NCI-H2227 (cell line): ENCODE measurements around the gene GNAI3.
A peak's percentile ranks its signal among the peaks of the same experiment; 100 is the strongest.

Source experiments
- DNase-seq: peaks from one replicate; lab custom pipeline; 2025; ENCODE audit not compliant: unreplicated experiment; lab: John Stamatoyannopoulos, UW

The GNAI3 gene

DNA sequence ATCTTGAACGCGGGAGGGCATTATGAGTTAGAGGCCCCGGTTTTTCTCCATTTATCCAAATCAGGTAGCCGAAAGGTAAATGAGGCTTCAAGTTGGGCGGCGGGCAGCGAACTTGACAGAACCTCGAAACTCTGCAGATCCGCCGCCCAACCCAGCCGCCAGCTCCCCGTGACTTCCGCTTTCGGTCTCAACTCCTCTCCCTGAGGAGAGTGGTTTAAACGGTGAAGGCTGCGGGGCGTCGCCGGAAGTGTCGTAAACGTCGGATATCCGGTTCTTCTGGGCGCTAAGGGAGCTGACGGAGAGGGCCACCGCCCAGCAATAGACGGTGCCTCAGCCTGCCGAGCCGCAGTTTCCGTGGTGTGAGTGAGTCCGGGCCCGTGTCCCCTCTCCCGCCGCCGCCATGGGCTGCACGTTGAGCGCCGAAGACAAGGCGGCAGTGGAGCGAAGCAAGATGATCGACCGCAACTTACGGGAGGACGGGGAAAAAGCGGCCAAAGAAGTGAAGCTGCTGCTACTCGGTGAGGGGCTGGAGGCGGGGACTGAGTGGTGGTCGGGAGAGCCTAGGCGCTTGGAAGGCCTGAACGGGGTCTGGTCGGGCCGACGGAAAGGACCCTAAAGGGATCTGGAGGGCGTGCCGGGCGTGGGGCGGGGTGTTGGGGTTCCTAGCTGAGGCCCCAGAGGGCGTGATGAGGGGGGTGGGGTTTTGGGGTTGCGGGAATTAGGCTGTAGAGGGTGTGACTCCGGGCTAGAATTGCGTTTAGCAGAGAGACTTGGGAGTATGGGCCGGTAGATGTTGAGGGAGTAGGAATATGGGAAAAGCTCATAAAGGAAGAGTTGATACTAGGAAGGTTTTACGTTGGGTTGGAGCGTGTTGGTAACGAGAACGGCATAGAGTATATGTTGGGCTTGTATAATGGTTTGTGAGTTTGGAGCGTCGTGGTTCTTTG, at the start of gene GNAI3:
Gene GNAI3, plus strand, starts transcription at position 295 of the 947 bp plus-strand sequence. Its CDS starts 106 bp downstream, at position 401.
- peak; percentile 96 for DNase-seq

DNA sequence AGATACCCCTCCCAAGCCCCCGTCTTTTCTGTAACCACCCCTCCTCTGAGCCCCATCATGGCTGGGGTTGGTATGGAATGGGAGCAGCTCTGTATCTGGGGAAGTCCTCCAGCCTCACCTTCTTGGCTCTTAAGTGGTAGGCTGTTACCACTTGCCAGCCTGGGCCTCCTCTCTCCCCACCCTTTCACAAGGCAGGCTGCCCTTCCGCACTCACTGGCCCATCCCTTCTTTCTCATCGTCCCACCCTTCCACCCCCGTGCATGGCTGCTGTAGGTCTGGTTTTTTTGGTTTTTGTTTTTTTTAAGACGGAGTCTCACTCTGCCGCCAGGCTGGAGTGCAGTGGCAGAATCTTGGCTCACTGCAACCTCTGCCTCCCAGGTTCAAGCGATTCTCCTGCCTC, 49.3 kb upstream of the GNAI3 start:
- no peak for DNase-seq

DNA sequence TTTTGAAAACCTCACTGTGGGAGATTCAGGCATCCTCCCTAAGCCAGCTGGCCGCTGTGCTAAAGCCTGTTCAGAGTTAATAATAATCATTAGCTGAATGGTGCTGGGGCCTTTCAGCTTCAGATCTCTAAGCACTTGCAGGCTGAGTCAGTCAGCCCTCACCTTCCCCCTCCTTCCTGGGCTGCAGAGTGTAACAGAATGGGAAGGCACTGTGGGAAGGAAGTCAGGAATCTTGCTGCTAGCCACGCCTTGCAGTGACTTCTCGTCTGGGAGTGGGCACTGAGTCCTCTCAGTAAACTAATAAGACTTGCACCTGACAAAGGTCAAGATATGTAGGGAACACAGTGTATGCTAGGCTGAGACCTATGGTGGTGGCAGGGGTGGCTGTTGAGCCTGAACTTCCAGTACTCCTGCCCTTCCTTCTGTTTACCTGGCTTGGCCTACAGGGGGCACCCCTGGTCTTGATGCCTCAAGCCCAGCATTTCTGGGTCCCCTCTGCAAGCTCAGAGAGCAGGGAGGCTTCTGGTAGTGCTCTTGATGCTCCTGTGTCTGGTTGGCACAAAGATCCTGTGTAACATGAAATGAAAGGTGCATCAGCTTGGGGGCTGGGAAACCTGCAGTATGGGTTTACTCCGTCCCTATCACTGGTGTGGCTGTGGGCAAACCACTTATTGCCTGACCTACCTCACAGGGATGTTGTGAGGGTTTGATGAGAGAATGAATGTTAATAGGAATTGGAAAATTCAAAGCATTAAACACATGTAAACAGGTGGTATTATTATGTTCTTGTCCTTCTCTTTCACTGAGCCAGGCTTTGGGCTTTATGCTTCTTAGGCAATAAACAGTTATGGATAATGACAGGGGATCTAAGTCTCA, 48.5 kb upstream of the GNAI3 start:
- DNase-seq: peak; percentile 83

DNA sequence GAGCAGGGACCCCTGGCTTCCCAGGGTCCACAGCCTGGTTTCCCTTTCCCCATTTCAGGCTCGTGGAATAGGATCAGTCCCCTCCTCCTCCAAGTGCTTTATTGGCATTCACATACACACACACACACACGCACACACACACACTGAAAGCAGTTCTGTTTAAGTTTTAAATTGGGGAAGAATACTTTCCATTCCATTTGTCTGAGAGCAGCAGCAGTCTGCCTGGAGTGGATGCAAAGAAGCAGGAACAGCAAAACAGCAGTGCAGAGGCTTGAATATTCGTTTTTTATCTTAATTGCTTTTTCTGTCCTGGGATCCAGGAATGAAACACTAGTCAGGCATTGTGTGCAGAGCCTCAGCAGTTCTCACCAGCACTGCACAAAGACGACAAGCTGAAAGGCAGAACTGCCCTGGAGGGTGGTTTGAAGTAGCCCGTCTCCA, 47.5 kb upstream of the GNAI3 start:
- DNase-seq: no peak

DNA sequence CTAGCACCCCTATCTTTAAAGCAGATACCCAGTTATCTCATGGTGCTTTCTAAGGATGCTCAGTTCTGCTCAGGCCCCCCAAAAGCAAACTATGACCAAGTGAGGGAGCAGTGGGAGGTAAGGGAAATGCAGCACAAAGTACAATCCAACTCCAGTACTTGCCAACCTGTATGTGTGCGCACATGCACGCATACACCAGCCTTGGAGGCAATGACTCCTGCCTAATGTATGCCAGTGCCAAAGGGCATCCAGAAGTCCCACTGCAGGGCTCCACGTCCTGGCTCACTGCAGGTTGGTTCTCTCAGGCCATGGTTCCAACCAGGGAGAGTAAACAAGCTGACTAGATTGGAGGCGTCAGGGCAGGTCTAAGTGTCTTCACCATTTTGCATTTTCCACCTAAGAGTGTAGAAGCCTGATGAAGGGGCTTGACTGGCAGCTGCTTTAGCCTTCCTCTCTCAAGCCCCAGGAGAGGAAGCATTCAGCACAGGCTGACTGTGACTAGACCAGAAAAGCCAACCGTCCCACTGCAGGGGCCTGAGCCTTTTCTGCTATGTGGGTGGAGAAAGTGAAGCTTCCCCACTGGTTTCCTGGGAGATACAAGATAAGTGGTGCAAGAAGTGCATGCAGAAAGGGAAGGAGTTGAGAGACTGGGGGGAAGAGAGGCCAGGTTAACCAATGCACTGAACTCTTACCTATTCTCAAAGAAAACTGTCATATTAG, 46.6 kb upstream of the GNAI3 start:
- no peak for DNase-seq

DNA sequence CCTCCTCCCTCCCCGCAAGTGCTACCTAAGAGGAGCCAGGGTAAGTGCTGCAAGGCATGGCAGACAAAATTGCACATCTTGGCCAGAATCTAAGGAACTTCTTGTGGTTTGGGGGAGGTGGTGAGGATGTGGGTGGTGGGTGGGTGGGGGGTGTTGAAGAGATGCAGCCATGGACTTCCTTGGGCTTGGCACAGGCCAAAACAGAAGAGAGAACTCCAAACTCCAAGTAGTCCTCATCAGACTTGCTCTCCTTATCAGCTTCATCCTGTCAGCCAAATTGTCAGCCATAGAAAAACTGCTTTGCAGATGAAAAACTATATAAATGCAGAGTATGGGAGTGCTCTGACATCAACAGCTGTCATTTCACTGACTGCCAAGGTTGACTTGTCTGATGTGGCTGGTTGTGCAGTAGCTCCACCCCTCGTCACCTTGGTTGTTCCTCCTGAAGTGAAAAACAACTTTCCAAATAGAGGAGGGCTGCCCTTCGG, 46.0 kb upstream of the GNAI3 start:
- no peak for DNase-seq

DNA sequence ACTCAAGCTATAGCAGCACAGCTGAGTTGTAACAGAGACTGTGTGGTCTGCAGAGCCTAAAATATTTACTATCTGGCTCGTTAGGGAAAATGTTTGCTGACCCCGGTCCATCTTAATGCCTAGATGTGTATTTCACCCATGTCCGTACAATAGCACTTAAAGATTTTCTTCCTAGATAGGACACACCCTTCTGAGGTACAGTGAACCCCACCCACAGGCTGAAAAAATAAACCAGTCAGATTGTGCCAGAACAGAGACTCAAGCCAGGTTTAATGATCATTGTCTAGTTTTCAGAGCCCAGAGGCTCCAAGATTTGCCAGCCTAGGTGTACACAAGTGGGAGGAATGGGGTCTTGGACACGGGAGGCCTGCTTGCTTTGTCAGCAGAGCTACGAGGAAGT, 44.5 kb upstream of the GNAI3 start:
- no peak for DNase-seq

DNA sequence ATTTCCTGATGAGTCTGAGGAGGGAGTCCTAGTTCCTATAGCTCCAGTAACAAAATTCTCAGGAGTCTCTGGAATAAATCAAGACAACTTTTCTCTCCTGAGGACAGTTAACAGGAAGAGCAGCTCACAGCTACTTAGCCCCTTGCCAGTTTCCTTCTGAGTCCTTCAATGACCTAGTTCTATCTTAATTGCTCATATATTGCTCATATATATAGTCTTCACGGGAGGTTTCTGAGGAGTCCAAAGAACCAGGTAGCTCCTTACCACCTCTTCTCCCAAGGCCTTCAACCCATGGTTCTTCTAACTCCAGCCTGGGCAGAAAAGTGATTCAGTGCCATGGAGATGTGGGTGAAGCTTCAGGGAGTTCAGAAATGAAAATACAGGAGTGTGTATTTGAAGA, 43.4 kb upstream of the GNAI3 start:
- no peak for DNase-seq

DNA sequence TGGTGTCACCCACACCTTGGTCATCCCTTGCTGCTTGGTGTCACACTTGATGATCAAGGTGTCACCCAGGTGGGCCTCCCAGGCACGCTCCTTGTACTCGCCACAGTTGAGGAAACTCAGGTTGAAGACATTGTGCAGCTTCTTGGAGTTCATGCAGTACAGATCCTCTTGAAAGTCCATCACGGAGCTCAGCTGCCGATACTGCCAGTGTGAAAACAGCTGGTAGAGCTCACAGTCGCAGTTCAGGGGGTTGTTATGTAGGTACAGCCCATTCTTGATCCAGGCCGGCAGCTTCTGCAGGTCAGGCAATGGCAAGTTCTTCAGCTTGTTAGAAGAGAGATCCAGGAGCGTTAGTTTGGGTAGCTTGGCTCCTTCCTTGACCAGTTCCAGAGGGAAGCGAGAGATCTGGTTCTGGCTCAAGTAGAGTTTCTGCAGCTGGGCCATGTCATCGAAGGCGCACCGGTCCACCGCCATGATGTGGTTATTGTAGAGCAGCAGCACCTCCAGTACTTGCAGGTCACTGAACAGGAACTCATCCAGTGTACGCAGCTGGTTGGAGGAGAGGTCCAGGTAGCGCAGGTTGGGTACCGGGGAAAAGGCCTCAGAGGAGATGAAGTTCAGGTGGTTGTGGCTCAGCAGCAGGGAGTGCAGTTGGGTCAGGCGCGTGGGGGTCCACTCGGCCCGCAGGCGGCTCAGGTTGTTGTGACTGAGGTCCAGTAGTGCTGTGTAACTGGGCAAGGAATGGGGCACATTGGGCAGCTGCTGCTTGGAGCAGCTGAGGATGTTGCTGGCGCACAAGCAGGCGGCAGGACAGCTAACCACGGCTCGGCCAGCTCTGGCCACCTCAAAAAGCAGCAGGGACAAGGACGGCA, 40.2 kb upstream of the GNAI3 start:
- DNase-seq: no peak

DNA sequence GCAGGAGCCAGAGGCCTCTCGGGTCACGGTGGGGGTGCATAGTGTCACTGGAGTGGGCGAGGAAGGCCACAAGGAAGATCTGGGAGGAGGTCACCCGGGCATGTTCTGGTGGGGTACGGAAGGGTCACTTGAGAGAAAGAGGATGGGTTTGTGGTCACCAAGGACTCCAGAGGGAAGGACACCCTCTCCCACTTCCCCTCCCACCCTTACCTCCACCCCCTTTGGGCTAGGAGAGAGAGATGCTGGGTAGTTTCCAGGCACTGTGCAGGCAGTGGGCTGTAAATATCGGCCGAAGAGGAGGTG, 39.6 kb upstream of the GNAI3 start:
- DNase-seq: no peak

DNA sequence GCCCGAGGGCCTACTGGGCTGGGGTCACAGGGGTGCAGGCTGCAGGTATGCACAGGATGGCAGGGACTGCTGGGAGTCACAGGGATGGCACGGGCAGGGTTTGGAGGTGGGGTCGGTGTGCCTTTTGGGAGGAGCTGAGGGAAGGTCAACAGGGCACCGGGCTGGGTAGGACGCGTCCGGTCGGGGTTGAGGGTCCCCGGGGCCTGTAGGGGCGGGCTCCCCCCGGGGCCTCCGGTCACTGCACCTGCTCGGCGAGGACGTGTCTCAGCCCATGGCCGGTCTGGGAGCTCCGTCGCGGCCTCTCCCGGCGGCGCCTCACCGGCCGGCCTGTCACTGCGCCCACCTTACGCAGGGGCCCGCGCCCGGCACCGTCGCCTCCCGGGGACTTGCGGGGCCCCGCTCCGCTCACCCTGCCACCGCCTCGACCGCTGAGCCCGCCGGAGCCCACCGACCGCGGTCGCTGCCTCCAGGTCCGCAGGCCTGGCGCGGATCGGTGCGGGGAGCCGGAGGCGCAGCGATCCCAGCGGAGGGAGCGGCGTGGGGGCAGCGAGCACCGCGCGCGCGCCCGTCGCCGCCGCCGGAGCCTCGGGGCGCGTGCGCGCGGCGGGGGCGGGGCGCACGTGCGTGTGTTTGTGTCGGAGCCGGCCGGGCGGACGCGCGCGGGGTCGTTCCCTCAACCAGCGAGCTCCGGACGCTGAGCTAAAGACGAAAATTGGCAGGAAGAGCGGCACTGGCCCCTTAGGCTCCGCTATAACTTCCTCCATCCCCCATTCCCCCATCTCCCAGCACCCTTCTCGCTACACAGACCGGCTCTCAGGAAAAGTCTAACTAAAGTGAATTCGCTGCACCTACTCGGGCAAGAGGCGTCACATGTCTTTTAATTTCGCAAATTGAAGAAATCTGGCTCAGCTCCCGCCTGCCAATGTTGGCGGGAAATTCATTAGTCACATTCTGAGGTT, 39.0 kb upstream of the GNAI3 start, which contains the start of gene AMIGO1:
Gene AMIGO1, minus strand, starts transcription at position 552 of the 959 bp plus-strand sequence. CDS start 815 bp downstream, outside the sequence.
- DNase-seq: peak; percentile 89

DNA sequence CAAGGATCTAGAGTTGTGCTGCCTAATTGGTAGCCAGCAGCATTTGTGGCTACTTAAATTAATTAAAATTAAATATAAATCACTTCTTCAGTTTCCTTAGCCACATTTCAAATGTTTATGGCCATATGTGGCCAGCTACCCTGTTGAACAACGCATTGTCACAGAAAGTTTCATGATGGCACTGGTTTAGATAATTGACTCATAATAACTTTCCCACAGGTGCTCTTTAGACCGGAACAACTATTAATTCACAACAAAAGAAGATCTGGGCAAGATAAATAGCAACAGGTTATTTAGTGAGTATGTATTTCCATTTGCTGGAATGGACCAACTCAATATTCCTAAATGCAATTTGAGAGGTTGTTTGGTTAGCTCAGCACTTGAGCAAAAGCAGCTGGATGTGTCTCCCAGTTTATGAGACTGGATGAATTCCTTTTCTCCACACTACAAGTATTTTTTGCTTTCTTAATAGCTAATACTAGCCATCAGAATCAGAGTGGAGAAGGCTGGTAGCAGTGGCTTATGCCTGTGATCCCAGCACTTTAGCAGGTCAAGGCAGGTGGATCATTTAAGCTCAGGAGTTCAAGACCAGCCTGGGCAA, 35.2 kb upstream of the GNAI3 start:
- no peak for DNase-seq

DNA sequence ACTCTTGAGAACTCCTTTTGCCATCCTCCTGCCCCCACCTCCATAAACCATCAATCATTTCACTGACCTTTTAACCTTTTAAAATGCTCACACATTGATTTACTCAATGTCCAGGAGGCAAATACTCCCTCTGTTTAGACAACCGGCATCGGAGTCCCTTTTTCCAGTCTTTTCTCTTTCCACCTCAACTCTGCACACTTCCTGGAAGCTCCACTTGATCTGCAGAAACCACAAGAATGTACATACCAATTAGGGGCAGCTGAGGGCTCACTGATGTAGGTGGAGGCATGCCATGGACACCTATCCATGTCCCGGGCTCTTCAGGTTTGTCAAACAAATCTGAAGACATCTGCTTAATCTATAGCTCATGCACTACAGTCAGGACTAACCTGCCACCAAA, 33.6 kb upstream of the GNAI3 start:
- no peak for DNase-seq

DNA sequence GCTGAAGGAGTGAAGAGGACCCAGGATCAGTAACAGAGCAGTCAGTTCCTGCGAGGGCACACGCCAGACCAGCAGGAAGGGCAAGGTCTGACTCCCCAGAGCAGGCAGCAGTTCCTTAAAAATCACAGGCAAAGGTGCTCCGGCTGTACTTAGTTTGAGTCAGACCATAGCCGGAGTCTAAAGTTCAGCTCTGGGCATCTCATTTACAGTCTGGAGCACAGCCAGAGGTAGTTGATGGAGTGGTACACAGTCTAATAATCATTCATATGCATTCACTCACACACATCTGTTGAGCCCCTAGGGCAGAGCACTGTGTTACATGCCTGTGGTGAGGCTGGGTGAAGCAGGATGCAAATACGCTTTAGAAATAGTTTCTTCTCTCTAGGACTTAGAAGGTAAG, 31.5 kb upstream of the GNAI3 start:
- DNase-seq: no peak

DNA sequence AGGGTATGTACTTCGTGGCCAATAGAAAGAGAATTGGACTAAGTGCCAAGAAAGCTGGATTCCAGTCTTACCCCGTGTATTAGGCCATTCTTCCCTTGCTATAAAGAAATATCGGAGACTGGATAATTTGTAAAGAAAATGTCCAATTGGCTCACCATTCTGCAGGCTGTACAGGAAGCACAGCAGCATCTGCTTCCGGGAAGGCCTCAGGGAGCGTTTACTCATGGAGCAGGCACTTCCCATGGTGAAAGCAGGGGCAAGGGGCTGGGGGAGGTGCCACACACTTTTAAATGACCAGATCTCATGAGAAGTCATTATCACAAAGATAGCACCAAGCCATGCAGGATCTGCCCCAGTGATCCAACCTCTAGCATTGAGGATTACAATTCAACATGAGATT, 31.1 kb upstream of the GNAI3 start:
- no peak for DNase-seq

DNA sequence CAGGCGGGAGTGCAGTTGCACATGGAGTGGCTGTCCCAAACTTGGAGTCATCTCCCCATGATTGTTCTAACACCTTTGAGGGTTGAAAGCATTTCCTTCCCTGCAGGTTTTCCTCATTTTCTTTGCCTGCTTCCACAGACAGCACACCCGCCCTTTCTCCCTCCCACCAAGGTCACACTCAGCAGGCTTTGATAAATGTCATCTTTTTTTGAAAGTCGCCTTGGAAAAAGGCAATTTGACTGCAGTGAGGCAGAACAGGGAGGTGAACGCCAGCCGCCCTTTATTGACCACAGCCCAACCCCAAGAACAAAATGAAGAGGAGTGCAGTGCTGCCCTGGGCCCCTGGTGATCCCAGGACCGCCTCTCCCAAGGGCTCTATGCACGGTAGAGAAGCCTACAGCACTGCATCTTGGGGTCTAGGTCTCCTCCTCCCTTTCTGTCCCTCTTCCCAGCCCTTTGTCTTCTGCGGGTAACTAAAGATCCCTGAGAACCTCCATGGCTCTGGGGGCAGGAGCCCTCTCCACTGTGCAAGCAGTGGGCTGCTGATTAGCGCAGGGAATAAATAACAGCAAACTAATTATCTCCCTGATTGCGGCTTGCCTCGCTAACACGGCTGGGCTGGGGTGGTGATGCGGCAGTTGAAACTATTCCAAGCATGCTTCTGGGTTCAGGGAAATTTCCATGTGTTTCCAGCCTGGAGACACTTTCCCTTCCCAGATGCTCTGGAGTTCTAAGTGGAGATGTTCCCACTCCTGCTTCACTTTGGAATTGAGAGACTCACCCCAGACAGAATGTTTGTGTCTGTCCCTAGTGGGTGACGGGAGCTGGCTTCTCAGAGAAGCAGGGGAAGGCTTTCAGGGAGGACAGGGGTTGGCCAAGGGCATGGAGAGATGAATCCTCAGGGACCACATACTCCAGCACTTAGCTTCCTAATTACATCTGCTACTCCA, 27.1 kb upstream of the GNAI3 start:
- no peak for DNase-seq

DNA sequence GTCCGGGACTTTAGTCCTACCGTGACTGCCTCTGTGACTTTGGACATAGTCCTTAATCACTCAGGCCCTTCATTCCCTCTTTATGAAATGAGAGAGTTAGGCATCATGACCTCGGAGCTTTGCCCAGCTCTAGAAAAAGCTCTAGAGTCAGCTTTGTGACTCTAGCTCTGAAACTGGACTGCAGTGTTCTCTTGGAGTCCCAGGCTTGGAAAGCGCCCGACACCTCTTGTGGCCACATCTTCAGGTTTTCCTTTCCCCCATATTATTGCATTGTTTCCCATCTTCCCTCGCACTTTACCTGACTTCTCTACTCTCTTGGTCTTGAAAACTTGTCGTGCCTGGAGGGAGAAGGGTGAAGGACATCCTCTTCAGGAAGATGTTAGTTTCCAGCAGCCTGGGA, 26.4 kb upstream of the GNAI3 start:
- DNase-seq: no peak
